T-helper 1 cell (primary cell): ENCODE measurements around the gene IFIT1B.
"Not testable (repeated sequence)": the region's sequence is repeated elsewhere in the genome, so short reads cannot be mapped to it uniquely, and the experiment has no call there.

Experiments
- DNase-seq, 5 donors: peaks; one replicate each; pipeline ENCODE4 v3.0.0-alpha.2; 2012 to 2020

The IFIT1B gene

GRCh38 chr10:89384474-89385340, 6.9 kb downstream of the IFIT1B start:
- DNase-seq = no peak

GRCh38 chr10:89388806-89389205, 10.9 kb downstream of the IFIT1B start:
- DNase-seq = no peak

GRCh38 chr10:89389254-89389653, 11.4 kb downstream of the IFIT1B start:
- no peak for DNase-seq

- DNase-seq = no peak
These were observed 12.8 kb downstream of the IFIT1B start for GRCh38 chr10:89390476-89391225.

- DNase-seq = not testable (repeated sequence)
These were observed 13.3 kb downstream of the IFIT1B start for GRCh38 chr10:89391226-89391576.

GRCh38 chr10:89391907-89392756, 14.3 kb downstream of the IFIT1B start, which contains the start of gene IFIT1:
Gene IFIT1 (plus strand): TSS chr10:89392623. CDS start chr10:89392713, 90 bp downstream.
- peak in 4 of 5 donors; percentile 29 to 53 (median 45) for DNase-seq

GRCh38 chr10:89392974-89393373, 15.1 kb downstream of the IFIT1B start:
- DNase-seq = no peak

GRCh38 chr10:89393898-89394297, 16.0 kb downstream of the IFIT1B start:
- DNase-seq = no peak

GRCh38 chr10:89395141-89395540, 17.3 kb downstream of the IFIT1B start:
- DNase-seq = no peak

- no peak for DNase-seq
These were observed 20.3 kb downstream of the IFIT1B start for GRCh38 chr10:89398003-89398749.

GRCh38 chr10:89399956-89400355, 22.1 kb downstream of the IFIT1B start:
- no peak for DNase-seq

GRCh38 chr10:89403043-89403442, 25.2 kb downstream of the IFIT1B start:
- DNase-seq = no peak

GRCh38 chr10:89404104-89405047, 26.5 kb downstream of the IFIT1B start:
- DNase-seq = no peak

GRCh38 chr10:89406178-89406577, 28.3 kb downstream of the IFIT1B start:
- DNase-seq = not testable (repeated sequence)

- DNase-seq = not testable (repeated sequence)
These were observed 29.9 kb downstream of the IFIT1B start for GRCh38 chr10:89407792-89408191.

GRCh38 chr10:89409282-89409681, 31.4 kb downstream of the IFIT1B start:
- not testable (repeated sequence) for DNase-seq

- DNase-seq = not testable (repeated sequence)
These were observed 32.7 kb downstream of the IFIT1B start for GRCh38 chr10:89410551-89410950.

GRCh38 chr10:89411135-89411534, 33.3 kb downstream of the IFIT1B start:
- DNase-seq = not testable (repeated sequence)

- DNase-seq = peak in 3 of 5 donors; percentile 9 to 18 (median 13)
These were observed 34.4 kb downstream of the IFIT1B start for GRCh38 chr10:89412276-89412675.

- DNase-seq = no peak
These were observed 35.6 kb downstream of the IFIT1B start for GRCh38 chr10:89413398-89413912.
